AG04450 (cell line): ENCODE results near the gene TPRKB. TPM values are rescaled to one million over a fixed set of nuclear protein-coding genes. Genes with fewer than 3 reads are reported as not detected.
"Not testable (repeated sequence)": the region's sequence is repeated elsewhere in the genome, so short reads cannot be mapped to it uniquely, and the experiment has no call there.

ENCODE experiments used
- CTCF ChIA-PET: fragments of 300-600, 350-600 bp; formaldehyde crosslinking; extraction: SDS; loops from one replicate; lab custom pipeline; 2022; ENCODE audit warnings: antibody characterized with exemption, inconsistent platforms; lab: Charles Lee
- POLR2A ChIA-PET: fragments of 350-600 bp; formaldehyde crosslinking; extraction: SDS; loops from one replicate; lab custom pipeline; 2021; ENCODE audit warnings: antibody characterized with exemption, inconsistent platforms; lab: Yijun Ruan, JAX
- DNase-seq: peaks from one replicate; pipeline ENCODE4 v3.0.0-alpha.2; 2011; ENCODE audit warnings: low read depth, low spot score
- H3K27ac ChIP-seq: one replicate; pipeline ENCODE4 v1.5.1; 2012; ENCODE audit warnings: low read depth, low read length, control low read depth
- H3K27me3 ChIP-seq: one replicate; pipeline ENCODE4 v1.6.0; 2012; ENCODE audit warnings: low read length; ENCODE audit not compliant: control insufficient read depth, insufficient read depth
- H3K4me3 ChIP-seq: 2 replicates; pipeline ENCODE4 v1.5.1; 2011; ENCODE audit warnings: mild to moderate bottlenecking, low read depth, low read length, control low read depth
- H3K9me3 ChIP-seq: 2 replicates; pipeline ENCODE4 v1.5.1; 2012; ENCODE audit warnings: low read length; ENCODE audit not compliant: control insufficient read depth, insufficient read depth
- CTCF ChIP-seq: IDR thresholded peaks from 2 replicates; pipeline ENCODE4 v1.5.1; 2011; ENCODE audit warnings: low read depth, low read length, control low read depth, inconsistent platforms
- polyA plus RNA-seq: library from polyadenylated mRNA; depleted of rRNA; stranded (reverse); fragments of >200 nt; gene quantifications from 2 replicates; pipeline ENCODE4 v1.2.3, GENCODE V29; 2011

The TPRKB gene
- polyA plus RNA-seq, 1 experiment, result 33.4 TPM

GRCh38 chr2:73704285-73704684 is 32.9 kb downstream of the TPRKB start:
- Histone ChIP-seq H3K27ac (no peak overlapping the region), H3K27me3 (peaks cover 11% of the 10 kb centered on the region), H3K9me3 (no peaks in the 10 kb centered on the region), H3K4me3 (no peak overlapping the region)
- no peak for DNase-seq
- CTCF ChIA-PET, result no interaction called here
- TF ChIP-seq CTCF, result no peak
- POLR2A ChIA-PET, result no interaction called here

- peaks cover 11% of the 10 kb centered on the region for H3K27me3 ChIP-seq
- CTCF ChIA-PET, result no interaction called here
- POLR2A ChIA-PET, result no interaction called here
- no peak for DNase-seq
- 0 out of 2 replicates have a peak, but pooled peaks cover 2% of the 10 kb centered on the region for H3K9me3 ChIP-seq
- no peak overlapping the region for H3K27ac ChIP-seq
- H3K4me3 ChIP-seq, result no peak overlapping the region
- TF ChIP-seq CTCF, result no peak
Measured at GRCh38 chr2:73703675-73704074, 33.5 kb downstream of the TPRKB start.

- H3K9me3 ChIP-seq, CTCF ChIA-PET, H3K27ac ChIP-seq, H3K4me3 ChIP-seq, DNase-seq, POLR2A ChIA-PET: not testable (repeated sequence)
- peaks cover 11% of the 10 kb centered on the region for H3K27me3 ChIP-seq
Measured at GRCh38 chr2:73702852-73703493, 34.2 kb downstream of the TPRKB start.

GRCh38 chr2:73701968-73702665 is 35.0 kb downstream of the TPRKB start:
- TF ChIP-seq CTCF, result no peak
- peaks cover 13% of the 10 kb centered on the region for H3K27me3 ChIP-seq
- H3K9me3 ChIP-seq, result 0 out of 2 replicates have a peak, but pooled peaks cover 3% of the 10 kb centered on the region
- no peak overlapping the region for H3K27ac ChIP-seq
- ChIA-PET CTCF (interaction anchor here (0.6 kb wide), 1 partner anchor 9 kb away, joined by 3 read pairs; no protein-coding TSS in a partner anchor), POLR2A (no interaction called here)
- DNase-seq, result no peak
- no peak overlapping the region for H3K4me3 ChIP-seq

GRCh38 chr2:73701448-73701765 is 35.7 kb downstream of the TPRKB start:
- DNase-seq, H3K27ac ChIP-seq, H3K4me3 ChIP-seq, POLR2A ChIA-PET, CTCF ChIA-PET, H3K27me3 ChIP-seq, H3K9me3 ChIP-seq: not testable (repeated sequence)
